Prostate gland (tissue), 2 donors: ENCODE results near the gene CAMK2B. TPM values are rescaled to one million over a fixed set of nuclear protein-coding genes. Genes with fewer than 3 reads are reported as not detected.

ENCODE experiments used
- DNase-seq: peaks from one replicate; pipeline ENCODE4 v3.0.0-alpha.2; 2019; ENCODE audit warnings: low spot score
- H3K27ac ChIP-seq, 2 donors: fragments of 200-600 bp; sonication (generic); 2 replicates each; pipeline ENCODE4 v1.5.1; 2017 to 2019
- H3K27me3 ChIP-seq: fragments of 200-600 bp; sonication (generic); replicated peaks from 2 replicates; pipeline ENCODE4 v1.5.1; 2019; ENCODE audit not compliant: insufficient read depth
- H3K36me3 ChIP-seq, 2 donors: fragments of 200-600 bp; sonication (generic); 1 replicate in 1 of 2; 2 replicates in 1 of 2; pipeline versions ENCODE4 v1.5.1 to v1.8.1; 2017 to 2019
- H3K4me1 ChIP-seq: fragments of 200-600 bp; sonication (generic); replicated peaks from 2 replicates; pipeline ENCODE4 v1.5.1; 2019
- H3K4me3 ChIP-seq, 2 donors: fragments of 200-600 bp; sonication (generic); 2 replicates each; pipeline ENCODE4 v1.5.1; 2017 to 2019
- H3K9me3 ChIP-seq: fragments of 200-600 bp; sonication (generic); 2 replicates; pipeline ENCODE4 v1.5.1; 2017
- POLR2A ChIP-seq: fragments of 450-650 bp; IDR thresholded peaks from one replicate; pipeline ENCODE4 v1.6.1; 2016; ENCODE audit warnings: antibody characterized with exemption, mild to moderate bottlenecking
- POLR2AphosphoS5 ChIP-seq: sonication (generic); formaldehyde crosslinking; IDR thresholded peaks from one replicate; pipeline ENCODE4 v1.6.1; 2017; ENCODE audit warnings: antibody characterized with exemption
- WGBS: methylation state at CpG from one replicate; pipeline ENCODE4 v1.1.5; 2018; 5-methylcytosine and 5-hydroxymethylcytosine counted together
- intact Hi-C: fragments of 100-400 bp; cut with DNase I; formaldehyde crosslinking; loops from one replicate; pipeline ENCODE4 v1.14.2; 2022
- total RNA-seq, 2 donors: library from RNA; depleted of rRNA; stranded (reverse); fragments of >200 nt; gene quantifications; one replicate each; pipeline ENCODE4 v1.1.0, GENCODE V29; 2016
- TF ChIP-seq, protein P1 (sequence below), 4 experiments: fragments of 200-600 bp in 2 of 4; fragments of 450-650 bp in 2 of 4; sonication (generic) in 2 of 4; IDR thresholded peaks; 1 replicate in 3 of 4; 2 replicates in 1 of 4; pipeline ENCODE4 v1.5.1; 2016 to 2019; ENCODE audit warnings: antibody characterized with exemption in 4 of 4, mild to moderate bottlenecking in 2 of 4, moderate library complexity in 2 of 4

CAMK2B gene
- total RNA-seq, 2 donors from 2014 or later, result 5.7 to 16.9 TPM

DNA sequence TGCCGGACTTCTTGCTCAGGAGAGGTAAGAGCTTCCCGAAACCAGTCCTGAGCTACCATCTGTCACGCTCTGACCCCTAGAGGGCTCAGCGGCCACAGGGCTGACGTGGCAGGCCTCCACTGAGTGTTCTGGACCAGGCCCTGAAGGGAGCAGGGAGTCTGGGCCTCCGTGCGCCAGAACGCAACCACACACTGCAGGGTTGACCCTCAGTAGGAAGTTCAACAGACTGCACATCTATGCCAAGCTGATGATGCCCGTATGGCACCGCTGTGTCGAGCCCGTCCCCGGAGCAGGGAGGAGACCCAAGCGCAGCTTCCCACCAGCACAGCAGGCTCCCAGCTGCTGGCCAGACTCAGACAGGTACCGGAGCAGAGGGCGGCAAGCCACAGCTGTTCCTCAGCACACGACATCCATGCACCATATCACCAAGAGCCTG lies 39.2 kb downstream of the CAMK2B start:
- no peak overlapping the region for H3K4me3 ChIP-seq
- no peaks in the 10 kb centered on the region for H3K9me3 ChIP-seq
- intact Hi-C loops, result no loop called here
- no peak overlapping the region for H3K27ac ChIP-seq
- no peaks in the 10 kb centered on the region for H3K4me1 ChIP-seq
- no peak for DNase-seq
- H3K27me3 ChIP-seq, result no peaks in the 10 kb centered on the region
- H3K36me3 ChIP-seq, result no peaks in the 10 kb centered on the region
- TF ChIP-seq, protein P1, sequence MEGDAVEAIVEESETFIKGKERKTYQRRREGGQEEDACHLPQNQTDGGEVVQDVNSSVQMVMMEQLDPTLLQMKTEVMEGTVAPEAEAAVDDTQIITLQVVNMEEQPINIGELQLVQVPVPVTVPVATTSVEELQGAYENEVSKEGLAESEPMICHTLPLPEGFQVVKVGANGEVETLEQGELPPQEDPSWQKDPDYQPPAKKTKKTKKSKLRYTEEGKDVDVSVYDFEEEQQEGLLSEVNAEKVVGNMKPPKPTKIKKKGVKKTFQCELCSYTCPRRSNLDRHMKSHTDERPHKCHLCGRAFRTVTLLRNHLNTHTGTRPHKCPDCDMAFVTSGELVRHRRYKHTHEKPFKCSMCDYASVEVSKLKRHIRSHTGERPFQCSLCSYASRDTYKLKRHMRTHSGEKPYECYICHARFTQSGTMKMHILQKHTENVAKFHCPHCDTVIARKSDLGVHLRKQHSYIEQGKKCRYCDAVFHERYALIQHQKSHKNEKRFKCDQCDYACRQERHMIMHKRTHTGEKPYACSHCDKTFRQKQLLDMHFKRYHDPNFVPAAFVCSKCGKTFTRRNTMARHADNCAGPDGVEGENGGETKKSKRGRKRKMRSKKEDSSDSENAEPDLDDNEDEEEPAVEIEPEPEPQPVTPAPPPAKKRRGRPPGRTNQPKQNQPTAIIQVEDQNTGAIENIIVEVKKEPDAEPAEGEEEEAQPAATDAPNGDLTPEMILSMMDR (IDR thresholded peaks at IDR 0.05), result no peak
- TF ChIP-seq POLR2AphosphoS5 (no peak), POLR2A (no peak)
- 98% methylated on average over 16 of the region's 17 CpGs for WGBS

DNA sequence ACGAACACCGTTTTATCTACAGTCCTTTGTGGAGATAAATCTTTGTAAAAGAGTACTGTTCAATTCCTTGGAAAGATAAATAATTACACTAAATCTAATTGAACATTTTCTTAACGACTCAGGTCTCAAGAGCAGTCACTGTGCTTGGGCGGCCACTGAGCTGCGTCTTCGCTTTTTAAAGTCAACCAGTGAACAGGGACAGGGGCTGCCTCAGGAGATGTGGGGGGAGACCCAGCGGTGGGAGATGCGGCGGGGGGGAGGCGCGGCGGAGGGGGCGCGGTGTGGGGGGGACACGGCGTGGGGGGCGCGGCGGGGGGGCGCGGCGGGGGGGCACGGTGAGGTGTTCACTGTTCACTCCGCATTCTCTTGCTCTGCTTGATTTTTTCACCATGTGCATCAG lies 39.8 kb downstream of the CAMK2B start:
- 88% methylated on average over 24 of the region's 24 CpGs for WGBS
- H3K27me3 ChIP-seq, result no peaks in the 10 kb centered on the region
- no peaks in the 10 kb centered on the region for H3K4me1 ChIP-seq
- no peaks in the 10 kb centered on the region for H3K9me3 ChIP-seq
- H3K4me3 ChIP-seq, result no peak overlapping the region
- no peak for DNase-seq
- TF ChIP-seq, protein P1 (IDR thresholded peaks at IDR 0.05), result no peak
- no peak for TF ChIP-seq POLR2A
- no peak for TF ChIP-seq POLR2AphosphoS5
- intact Hi-C loops, result no loop called here
- no peaks in the 10 kb centered on the region for H3K36me3 ChIP-seq
- no peak overlapping the region for H3K27ac ChIP-seq

DNA sequence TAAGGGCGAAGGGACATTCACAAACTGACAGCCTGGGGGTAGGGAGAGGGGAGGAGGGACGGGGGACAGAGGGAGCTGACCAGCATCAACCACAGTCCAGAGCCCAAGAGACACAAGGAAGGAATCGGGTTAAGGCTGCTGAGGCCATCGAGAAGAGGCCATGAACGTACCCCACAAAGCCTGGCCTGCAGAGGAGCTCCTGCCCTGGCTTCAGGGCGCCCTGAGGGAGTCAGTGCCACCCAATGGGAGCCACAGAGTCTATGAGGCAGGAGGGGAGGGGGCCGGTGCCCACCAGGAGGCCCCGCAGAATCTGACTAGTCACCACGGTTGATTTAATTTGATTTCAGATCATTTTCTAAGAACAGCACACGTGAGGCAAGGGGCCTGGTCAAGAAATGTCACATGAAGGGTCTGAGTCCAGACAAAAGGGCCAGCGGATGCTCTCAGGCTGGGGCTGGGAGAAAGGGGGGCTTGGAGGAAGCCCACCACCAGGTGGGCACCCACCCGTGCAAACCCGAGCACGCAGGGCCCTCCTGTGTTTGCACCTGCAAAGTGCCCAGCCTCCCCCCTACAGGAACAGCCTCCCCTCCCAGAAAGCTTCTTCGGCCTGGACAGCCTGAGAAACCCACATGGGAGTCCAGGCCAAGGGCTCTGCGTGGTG lies 40.4 kb downstream of the CAMK2B start:
- no peak for DNase-seq
- 94% methylated on average over 16 of the region's 16 CpGs for WGBS
- Histone ChIP-seq H3K9me3 (no peaks in the 10 kb centered on the region), H3K4me3 (no peak overlapping the region), H3K36me3 (no peaks in the 10 kb centered on the region), H3K4me1 (no peaks in the 10 kb centered on the region), H3K27ac (no peak overlapping the region), H3K27me3 (no peaks in the 10 kb centered on the region)
- intact Hi-C loops, result no loop called here
- no peak for TF ChIP-seq POLR2A

DNA sequence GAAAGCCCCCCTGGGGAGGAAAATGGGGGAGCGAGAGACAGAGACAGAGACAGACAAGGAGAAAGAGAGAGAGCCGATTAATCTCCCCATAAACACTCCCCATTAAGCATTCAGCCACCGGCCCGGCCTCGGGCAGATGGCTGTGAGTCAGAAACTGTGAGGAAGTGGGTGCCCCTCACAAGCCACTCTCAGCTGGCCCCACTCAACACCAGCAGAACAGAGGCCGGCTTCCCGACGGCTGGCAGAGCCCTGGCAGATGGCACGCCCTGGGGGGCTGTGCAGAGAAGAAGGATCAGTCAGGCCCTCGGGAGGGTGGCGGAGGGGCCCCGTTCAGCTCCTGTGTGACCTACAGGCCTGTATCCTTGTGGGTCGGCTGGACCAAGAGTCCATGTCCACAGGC lies 41.2 kb downstream of the CAMK2B start:
- H3K36me3 ChIP-seq, result no peaks in the 10 kb centered on the region
- no peak for DNase-seq
- no peaks in the 10 kb centered on the region for H3K27me3 ChIP-seq
- H3K4me1 ChIP-seq, result no peaks in the 10 kb centered on the region
- no peak overlapping the region for H3K4me3 ChIP-seq
- TF ChIP-seq POLR2AphosphoS5 (no peak), POLR2A (no peak)
- TF ChIP-seq, protein P1 (IDR thresholded peaks at IDR 0.05), result no peak
- H3K9me3 ChIP-seq, result no peaks in the 10 kb centered on the region
- 75% methylated on average over 13 of the region's 13 CpGs for WGBS
- no peak overlapping the region for H3K27ac ChIP-seq
- intact Hi-C loops, result no loop called here

DNA sequence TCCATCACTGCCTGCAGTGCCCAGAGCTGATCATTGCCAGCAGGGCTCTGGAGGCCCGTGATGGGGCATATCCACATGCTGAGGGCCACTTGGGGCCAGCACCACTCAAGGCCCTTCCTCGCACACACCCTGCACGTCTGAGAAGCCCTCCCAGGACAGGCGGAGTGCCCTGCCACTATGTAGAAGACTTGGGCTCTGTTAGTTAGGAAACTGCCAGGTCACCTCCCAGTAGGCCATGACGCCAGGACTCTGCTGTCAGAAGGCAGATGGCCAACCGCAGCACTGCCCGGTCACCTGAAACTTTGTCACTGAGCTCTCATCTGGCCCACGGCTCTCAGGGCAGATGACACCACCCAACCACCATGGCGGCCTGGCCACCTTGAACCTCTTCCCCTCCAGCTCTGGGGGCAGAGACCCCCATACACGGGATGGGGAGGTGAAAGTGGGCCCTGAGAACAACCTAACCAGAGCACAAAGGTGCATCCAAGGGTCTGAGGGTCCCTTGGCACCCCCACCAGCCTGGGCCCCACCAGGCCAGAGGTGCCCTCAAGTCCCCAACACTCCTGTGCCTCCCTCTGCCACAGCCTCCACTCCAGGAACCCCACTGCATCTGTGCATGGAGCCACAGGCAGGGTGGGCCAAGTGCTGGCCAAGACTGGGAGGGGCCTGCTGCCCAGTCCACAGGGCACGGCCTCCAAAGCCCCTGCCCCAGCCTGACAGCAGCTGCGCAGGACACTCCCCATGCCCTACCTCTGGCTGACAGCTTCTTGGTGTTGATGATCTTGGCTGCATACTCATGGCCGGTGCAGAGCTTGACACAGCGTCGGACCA lies 41.8 kb downstream of the CAMK2B start:
- TF ChIP-seq POLR2AphosphoS5, result no peak
- no peak for TF ChIP-seq POLR2A
- TF ChIP-seq, protein P1 (IDR thresholded peaks at IDR 0.05), result no peak
- Histone ChIP-seq H3K9me3 (no peaks in the 10 kb centered on the region), H3K27me3 (no peaks in the 10 kb centered on the region), H3K36me3 (no peaks in the 10 kb centered on the region), H3K4me1 (no peaks in the 10 kb centered on the region), H3K4me3 (no peak overlapping the region), H3K27ac (no peak overlapping the region)
- DNase-seq, result no peak
- WGBS, result 92% methylated on average over 15 of the region's 15 CpGs
- intact Hi-C loops, result no loop called here
